Peyer's patch (tissue), 4 donors: ENCODE results near the gene ZMIZ2.

ENCODE experiments used
- CTCF ChIP-seq, 6 experiments: fragments of 450-650 bp in 4 of 6; fragments of 200-600 bp in 2 of 6; sonication (generic) in 1 of 6; IDR thresholded peaks; one replicate each; pipeline ENCODE4 v1.5.1; 2017 to 2019; ENCODE audit warnings: antibody characterized with exemption in 6 of 6, mild to moderate bottlenecking in 3 of 6, moderate library complexity in 1 of 6
- POLR2A ChIP-seq, 2 donors: fragments of 450-650 bp; IDR thresholded peaks; one replicate each; pipeline ENCODE4 v1.5.1; 2017; ENCODE audit warnings: antibody characterized with exemption in 2 of 2, mild to moderate bottlenecking in 2 of 2, moderate library complexity in 2 of 2

DNA sequence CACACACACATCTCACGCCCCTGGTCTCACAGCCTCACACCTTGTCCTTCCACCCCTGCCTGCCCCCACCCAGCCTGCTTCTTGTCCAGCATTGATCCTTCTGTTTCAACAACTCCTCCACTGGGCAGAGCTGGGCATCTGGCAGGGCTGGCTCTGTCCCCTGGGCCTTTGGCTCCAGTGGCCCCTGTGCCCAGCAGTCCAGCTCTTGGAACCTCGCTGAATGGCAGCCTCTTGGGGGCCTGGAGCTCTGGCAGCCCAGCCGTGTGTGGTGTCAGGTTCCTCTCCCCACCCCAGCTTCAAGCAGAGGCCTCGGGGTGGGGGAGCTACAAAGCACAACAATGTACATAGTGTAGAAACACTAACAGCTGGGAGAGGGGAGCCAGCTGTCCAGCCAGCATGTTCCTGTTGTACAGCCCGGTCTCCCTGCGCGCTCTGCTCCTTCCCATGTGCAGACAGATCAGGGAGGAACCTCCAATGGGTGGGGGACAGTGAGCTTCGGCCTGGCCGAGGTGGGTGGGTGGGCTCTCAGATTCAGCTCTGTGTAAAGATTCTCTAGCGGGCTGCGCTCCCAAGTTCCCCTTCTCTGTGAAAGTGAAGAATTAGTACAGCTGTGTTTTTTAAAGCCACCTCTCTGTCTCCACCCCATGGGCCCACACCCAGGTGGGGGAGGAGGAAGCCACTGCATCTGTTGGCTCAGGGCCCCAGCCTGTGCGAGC is 19.4 kb downstream of the ZMIZ2 start:
- TF ChIP-seq POLR2A (IDR thresholded peaks at IDR 0.05) (no peak), CTCF (IDR thresholded peaks at IDR 0.05) (no peak)
